GM13976 (cell line): ENCODE results near the gene BMPR1B.

Experiments used
- DNase-seq: peaks from one replicate; pipeline ENCODE4 v3.0.0; 2012; ENCODE audit warnings: low spot score
- in situ Hi-C: fragments of 300-500 bp; cut with MboI; formaldehyde crosslinking; loops from one replicate; pipeline ENCODE4 v1.12.0; 2022; ENCODE audit warnings: low sequenced_read_pairs, mixed read lengths, inconsistent platforms; ENCODE audit not compliant: unreplicated experiment
- TF ChIP-seq, protein P1 (sequence below): IDR thresholded peaks from 2 replicates; pipeline ENCODE4 v1.5.1; 2012; ENCODE audit warnings: borderline replicate concordance, mild to moderate bottlenecking; ENCODE audit not compliant: insufficient read depth; ENCODE audit errors: extremely low read depth, missing control alignments, control extremely low read depth

BMPR1B gene

DNA sequence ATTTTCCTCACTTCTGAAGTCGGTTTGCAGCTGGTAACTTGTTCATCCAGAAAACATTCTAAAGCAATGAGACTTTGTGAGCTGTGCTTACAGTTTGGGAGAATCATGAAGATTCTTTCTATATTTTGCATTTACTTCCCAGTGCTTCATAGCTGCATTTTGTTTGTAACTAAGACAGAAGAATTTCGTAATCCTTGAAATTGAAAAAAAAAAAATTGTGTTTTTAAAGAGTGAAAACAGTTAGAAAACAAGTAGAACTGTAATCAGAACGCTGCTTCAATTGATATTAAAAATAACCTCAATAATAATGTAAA lies 398.7 kb downstream of the BMPR1B start:
- DNase-seq, result no peak
- TF ChIP-seq, protein P1, sequence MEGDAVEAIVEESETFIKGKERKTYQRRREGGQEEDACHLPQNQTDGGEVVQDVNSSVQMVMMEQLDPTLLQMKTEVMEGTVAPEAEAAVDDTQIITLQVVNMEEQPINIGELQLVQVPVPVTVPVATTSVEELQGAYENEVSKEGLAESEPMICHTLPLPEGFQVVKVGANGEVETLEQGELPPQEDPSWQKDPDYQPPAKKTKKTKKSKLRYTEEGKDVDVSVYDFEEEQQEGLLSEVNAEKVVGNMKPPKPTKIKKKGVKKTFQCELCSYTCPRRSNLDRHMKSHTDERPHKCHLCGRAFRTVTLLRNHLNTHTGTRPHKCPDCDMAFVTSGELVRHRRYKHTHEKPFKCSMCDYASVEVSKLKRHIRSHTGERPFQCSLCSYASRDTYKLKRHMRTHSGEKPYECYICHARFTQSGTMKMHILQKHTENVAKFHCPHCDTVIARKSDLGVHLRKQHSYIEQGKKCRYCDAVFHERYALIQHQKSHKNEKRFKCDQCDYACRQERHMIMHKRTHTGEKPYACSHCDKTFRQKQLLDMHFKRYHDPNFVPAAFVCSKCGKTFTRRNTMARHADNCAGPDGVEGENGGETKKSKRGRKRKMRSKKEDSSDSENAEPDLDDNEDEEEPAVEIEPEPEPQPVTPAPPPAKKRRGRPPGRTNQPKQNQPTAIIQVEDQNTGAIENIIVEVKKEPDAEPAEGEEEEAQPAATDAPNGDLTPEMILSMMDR, result no peak
- in situ Hi-C loops, result no loop called here

DNA sequence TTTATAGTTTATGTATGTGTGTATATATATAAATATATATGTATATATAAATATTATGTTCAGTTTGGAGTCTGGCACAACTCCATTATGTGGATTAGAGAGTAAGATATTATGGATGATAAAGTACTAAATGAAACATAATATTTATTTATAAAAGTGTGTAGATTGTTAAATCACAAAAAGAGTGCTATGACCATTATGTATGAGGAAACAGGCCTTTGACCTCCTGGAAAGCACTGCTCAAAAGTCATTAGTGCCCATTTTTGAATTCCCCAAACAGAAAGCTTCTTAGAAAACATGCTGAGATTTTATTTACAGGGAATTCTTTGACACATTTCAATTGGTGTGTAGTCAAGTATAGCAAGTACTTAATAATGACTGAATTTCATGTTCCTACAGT lies 399.8 kb downstream of the BMPR1B start:
- TF ChIP-seq, protein P1, result no peak
- in situ Hi-C loops, result no loop called here
- DNase-seq, result no peak

DNA sequence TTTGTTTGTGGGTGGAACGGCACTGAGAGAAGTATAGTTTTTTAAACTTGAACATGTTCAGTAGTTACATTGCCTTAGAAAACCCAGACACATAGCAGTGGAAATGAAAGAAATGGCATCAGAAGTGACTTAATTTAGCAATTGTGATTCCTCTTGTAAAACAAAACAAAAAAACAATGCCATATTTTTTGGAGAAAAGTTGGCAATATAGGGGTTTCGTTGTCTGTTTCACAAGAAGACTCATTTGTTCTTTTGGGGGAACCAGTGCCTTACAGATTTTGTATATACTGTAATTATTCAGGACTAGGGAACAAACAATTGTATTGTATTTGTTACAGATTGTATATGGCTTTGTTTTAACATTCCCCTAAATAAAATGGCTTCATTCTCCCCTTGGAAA lies 400.3 kb downstream of the BMPR1B start:
- in situ Hi-C loops, result no loop called here
- no peak for DNase-seq
- TF ChIP-seq, protein P1, result no peak

DNA sequence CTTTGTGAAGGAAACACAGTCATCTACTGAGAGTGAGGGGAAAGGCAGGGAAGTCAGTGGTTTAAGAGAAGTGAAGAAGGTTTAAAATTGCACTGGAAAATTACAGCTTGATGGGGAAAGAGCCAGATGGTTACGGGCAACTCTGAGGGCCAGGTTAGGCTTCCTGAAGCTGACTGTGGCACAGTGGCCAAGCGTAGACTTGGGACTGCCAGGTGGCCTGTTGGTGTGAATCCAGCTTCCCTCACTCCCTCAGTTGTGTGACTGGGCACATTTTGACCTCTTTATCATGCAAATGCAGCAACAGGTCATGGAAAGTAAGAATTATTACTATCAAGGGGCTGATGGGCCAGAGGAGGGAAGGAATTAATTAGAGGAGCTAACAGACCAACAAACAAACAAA lies 400.9 kb downstream of the BMPR1B start:
- DNase-seq, result no peak
- in situ Hi-C loops, result no loop called here
- TF ChIP-seq, protein P1, result no peak

DNA sequence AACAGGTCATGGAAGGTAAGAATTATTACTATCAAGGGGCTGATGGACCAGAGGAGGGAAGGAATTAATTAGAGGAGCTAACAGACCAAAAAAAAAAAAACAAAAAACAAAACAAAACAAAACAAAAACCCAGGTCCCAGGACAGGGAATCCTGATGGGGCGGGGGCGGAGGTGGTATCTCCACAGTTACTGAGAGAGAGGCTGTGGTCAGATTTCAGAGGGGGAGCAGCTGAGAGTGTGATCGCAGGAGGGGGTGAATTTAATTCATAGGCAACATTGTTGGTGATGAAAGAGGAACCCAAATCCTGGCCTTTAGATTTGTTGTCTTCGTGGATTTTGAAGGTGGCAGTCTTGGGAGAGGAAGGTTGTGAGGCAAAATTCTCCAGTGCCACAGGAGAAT lies 401.6 kb downstream of the BMPR1B start:
- TF ChIP-seq, protein P1, result no peak
- DNase-seq, result no peak
- in situ Hi-C loops, result no loop called here

DNA sequence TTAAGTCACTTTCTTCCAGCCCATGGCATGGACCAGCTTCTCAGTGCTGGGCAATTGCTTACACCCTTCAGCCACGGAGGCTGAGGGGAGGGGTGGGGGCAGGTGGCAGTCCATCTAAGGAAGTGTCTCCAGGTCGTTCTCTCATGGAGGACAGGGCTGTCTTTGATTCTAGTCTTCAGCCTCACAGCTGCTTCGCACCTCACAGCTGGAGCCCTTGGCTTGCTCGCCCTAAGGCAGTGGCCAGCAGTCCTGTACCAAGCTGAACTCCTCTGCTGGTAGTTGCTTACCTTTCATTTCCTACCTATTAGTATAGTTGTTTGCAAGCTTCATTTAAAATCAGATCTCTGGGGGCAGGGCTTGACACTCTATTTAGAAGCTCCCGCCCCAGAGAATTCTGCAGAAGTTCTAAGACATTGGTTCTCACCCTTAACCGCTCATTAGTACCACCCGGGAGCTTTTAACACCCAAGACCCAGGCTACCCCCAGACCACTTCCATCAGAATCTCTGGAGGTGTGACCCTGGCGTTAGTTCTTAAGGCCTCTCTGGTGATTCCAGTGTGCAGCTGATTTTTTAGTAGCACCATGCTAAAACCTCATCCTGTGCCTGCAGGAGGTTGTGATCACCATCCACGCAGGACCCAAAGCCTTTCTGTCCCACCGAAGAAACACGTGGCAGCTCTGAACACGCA lies 404.2 kb downstream of the BMPR1B start:
- no peak for DNase-seq
- in situ Hi-C loops, result no loop called here
- TF ChIP-seq, protein P1, result no peak
